Hematopoietic multipotent progenitor cell treated with erythropoietin and hydrocortisone succinate and interleukin-3 and kit ligand, for 8 days (in vitro differentiated cells): Measurements from ENCODE around the gene FEM1A.
"Not testable (repeated sequence)": the region's sequence is repeated elsewhere in the genome, so short reads cannot be mapped to it uniquely, and the experiment has no call there.

Source experiments
- DNase-seq: peaks from one replicate; pipeline ENCODE4 v3.0.0-alpha.2; 2015

The FEM1A gene

GRCh38 chr19:4775627-4776152 is 15.8 kb upstream of the FEM1A start:
- no peak for DNase-seq

GRCh38 chr19:4776436-4777211 is 14.9 kb upstream of the FEM1A start:
- no peak for DNase-seq

GRCh38 chr19:4778124-4778523 is 13.4 kb upstream of the FEM1A start:
- not testable (repeated sequence) for DNase-seq

- DNase-seq = no peak
Measured at GRCh38 chr19:4780860-4781259, 10.7 kb upstream of the FEM1A start.

GRCh38 chr19:4781801-4782200 is 9.7 kb upstream of the FEM1A start:
- DNase-seq = no peak

- DNase-seq = peak; percentile 21
Measured at GRCh38 chr19:4786412-4787016, 5.0 kb upstream of the FEM1A start.

- DNase-seq = not testable (repeated sequence)
Measured at GRCh38 chr19:4792019-4792865, 708 bp downstream of the FEM1A start.

- not testable (repeated sequence) for DNase-seq
Measured at GRCh38 chr19:4792866-4793195, 1.3 kb downstream of the FEM1A start.

GRCh38 chr19:4793278-4793677 is 1.7 kb downstream of the FEM1A start:
- not testable (repeated sequence) for DNase-seq

- no peak for DNase-seq
Measured at GRCh38 chr19:4794971-4795370, 3.4 kb downstream of the FEM1A start.

GRCh38 chr19:4795400-4795799 is 3.9 kb downstream of the FEM1A start:
- DNase-seq = no peak

GRCh38 chr19:4800591-4801081 is 9.1 kb downstream of the FEM1A start:
- DNase-seq = no peak

GRCh38 chr19:4801085-4801619 is 9.6 kb downstream of the FEM1A start:
- no peak for DNase-seq

- no peak for DNase-seq
Measured at GRCh38 chr19:4802711-4803110, 11.2 kb downstream of the FEM1A start.

GRCh38 chr19:4803736-4804695 is 12.5 kb downstream of the FEM1A start:
- peak; percentile 66 for DNase-seq

- not testable (repeated sequence) for DNase-seq
Measured at GRCh38 chr19:4805140-4805539, 13.6 kb downstream of the FEM1A start.

GRCh38 chr19:4806384-4806783 is 14.8 kb downstream of the FEM1A start:
- DNase-seq = no peak

GRCh38 chr19:4807188-4807587 is 15.7 kb downstream of the FEM1A start:
- no peak for DNase-seq

GRCh38 chr19:4811328-4812131 is 20.0 kb downstream of the FEM1A start:
- DNase-seq = peak; percentile 72

GRCh38 chr19:4814625-4815425 is 23.3 kb downstream of the FEM1A start:
- no peak for DNase-seq
